NCI-H2081 (cell line): ENCODE measurements around the gene ZC3H4.

Experiments
- DNase-seq, 2 experiments: peaks; one replicate each; lab custom pipeline; 2025; lab: John Stamatoyannopoulos, UW

ZC3H4 gene

GRCh38 chr19:47020992-47021496 lies 92.5 kb downstream of the ZC3H4 start:
- DNase-seq, result no peak

DNA sequence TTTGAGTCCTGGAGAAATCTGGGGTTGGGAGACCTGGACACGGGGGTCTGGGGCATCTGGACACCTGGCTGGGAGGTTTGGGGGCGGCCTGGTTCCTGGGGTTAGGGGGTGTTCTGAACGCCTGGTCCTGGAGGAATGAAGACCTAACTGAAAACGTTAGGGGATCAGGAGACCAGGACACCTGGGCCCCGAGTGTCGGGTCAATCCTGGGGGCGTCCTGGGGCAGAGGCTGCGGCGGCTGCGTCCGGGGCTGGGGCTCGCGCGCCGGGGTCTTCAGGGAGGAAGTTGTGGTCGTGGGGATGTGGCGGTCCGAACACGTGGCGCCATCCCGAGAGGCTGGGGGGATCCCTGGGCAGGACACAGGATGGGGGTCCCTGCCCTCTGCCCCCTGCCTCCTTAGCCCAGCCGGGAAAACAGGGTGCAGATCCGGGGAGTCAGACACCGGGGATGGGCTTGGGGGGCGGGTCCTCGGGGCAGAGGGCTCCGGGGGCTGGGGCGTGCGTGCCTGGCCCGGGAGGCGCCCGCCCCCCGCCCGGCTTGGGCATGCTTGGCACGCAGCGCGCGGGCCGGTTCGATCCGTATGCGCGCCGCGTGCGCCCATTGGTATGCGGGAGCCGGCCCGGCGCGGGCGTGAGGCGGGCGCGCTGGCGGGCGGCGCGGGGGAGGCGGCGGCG lies 93.3 kb downstream of the ZC3H4 start:
- DNase-seq, result no peak

DNA sequence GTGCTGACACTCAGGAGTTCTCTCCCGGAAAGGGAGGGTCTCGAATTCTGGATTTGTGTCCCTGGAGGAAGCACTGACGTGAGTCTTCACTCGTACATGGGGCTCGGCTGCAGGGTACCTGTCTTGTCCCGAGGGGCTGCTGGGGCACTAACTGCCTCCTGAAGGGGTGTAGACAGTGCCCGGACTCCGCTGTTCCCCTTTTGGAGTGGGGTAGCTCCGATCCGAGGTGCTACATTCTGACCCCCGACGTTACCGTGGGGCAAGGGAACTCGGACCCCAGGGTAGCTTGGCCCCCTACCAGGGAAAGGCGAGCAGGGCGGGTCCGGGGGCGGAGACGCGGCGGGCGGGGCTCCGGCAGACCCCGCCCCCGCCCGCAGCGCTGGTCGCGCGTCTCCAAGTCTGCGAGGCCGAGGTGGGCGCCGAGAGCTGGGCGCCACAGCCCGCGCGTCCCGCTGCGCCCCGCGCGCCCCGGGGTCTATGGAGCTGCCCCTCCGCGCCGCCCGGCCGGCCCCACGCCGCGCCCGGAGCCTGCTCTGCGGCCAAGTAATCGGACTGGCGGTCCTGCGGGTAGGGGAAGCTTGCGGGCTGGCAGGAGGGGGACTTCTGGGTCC lies 94.0 kb downstream of the ZC3H4 start, which contains the start of gene NPAS1:
Gene NPAS1, plus strand, starts transcription at position 407 of the 611 bp plus-strand sequence. CDS start 1,211 bp downstream, outside the sequence.
- DNase-seq, result no peak

DNA sequence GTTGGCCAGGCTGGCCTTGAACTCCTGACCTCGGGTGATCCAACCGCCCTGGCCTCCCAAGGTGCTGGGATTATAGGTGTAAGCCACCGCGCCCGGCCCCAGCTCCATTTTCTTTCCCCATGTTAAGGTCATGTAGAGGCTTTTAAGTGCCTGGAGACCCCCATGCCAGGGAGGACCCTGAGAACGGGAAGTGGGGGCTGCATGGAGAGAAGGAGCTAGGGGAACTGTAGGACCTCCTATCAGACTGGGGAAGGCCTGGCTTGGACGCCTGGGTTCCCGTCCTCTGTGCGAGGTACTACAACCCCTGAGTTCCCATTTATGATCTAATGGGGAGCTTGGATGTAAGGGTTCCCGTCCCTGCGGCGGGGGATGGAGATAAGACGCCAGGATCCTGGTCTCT lies 94.7 kb downstream of the ZC3H4 start:
- no peak for DNase-seq
